IMR-90 (cell line): ENCODE results near the gene BRWD1. TPM values are rescaled to one million over a fixed set of nuclear protein-coding genes. Genes with fewer than 3 reads are reported as not detected.

ENCODE experiments used
- ATAC-seq: fragments of 200-7000 bp; cut with Tn5 transposase; 2 replicates; pipeline ENCODE4 v1.9.1; 2020; ENCODE audit warnings: low read depth, mild to moderate bottlenecking, moderate library complexity
- BruUV-seq: library from RNA; stranded (reverse); fragments of 400-500 nt; replicated peaks from 2 replicates; lab custom pipeline; 2021; lab: Mats Ljungman, UMichigan
- CTCF ChIA-PET: fragments of 300-600 bp; formaldehyde crosslinking; extraction: SDS; loops from one replicate; lab custom pipeline; 2021; ENCODE audit warnings: antibody characterized with exemption; lab: Yijun Ruan, JAX
- POLR2A ChIA-PET: fragments of 300-600 bp; sonication (Branson Sonifier 250); formaldehyde crosslinking; loops from one replicate; lab custom pipeline; 2022; ENCODE audit warnings: antibody characterized with exemption; ENCODE audit not compliant: unreplicated experiment; lab: Charles Lee
- DNase-seq: peaks from one replicate; pipeline ENCODE4 v3.0.0; 2013
- H2AFZ ChIP-seq: replicated peaks from 2 replicates; pipeline ENCODE3; 2013; ENCODE audit warnings: low read length, mild to moderate bottlenecking; ENCODE audit not compliant: poor library complexity
- H2AK5ac ChIP-seq: 2 replicates; pipeline ENCODE4 v1.6.1; 2013; ENCODE audit warnings: low read depth, low read length, inconsistent platforms
- H2AK9ac ChIP-seq: replicated peaks from 2 replicates; pipeline ENCODE3; 2013; ENCODE audit warnings: mild to moderate bottlenecking, low read depth, low read length, moderate library complexity; ENCODE audit not compliant: poor library complexity
- H2BK120ac ChIP-seq: 2 replicates; pipeline ENCODE4 v1.6.1; 2013; ENCODE audit warnings: low read depth, low read length, inconsistent platforms
- H2BK15ac ChIP-seq: 3 replicates; pipeline ENCODE4 v1.6.1; 2013; ENCODE audit warnings: low read depth, low read length, inconsistent platforms
- H2BK20ac ChIP-seq: 2 replicates; pipeline ENCODE4 v1.6.1; 2013; ENCODE audit warnings: low read depth, mild to moderate bottlenecking, inconsistent platforms, low read length, moderate library complexity
- H2BK5ac ChIP-seq: 2 replicates; pipeline ENCODE4 v1.6.1; 2013; ENCODE audit warnings: mild to moderate bottlenecking, low read depth, low read length, inconsistent platforms; ENCODE audit not compliant: poor library complexity, severe bottlenecking
- H3K14ac ChIP-seq: replicated peaks from 2 replicates; pipeline ENCODE4 v1.6.1; 2013; ENCODE audit warnings: low read depth, low read length, inconsistent platforms
- H3K18ac ChIP-seq: 2 replicates; pipeline ENCODE4 v1.6.1; 2013; ENCODE audit warnings: low read depth, low read length, control low read depth
- H3K23ac ChIP-seq: 2 replicates; pipeline ENCODE4 v1.6.1; 2013; ENCODE audit warnings: low read depth, low read length, inconsistent platforms
- H3K27ac ChIP-seq: 2 replicates; pipeline ENCODE4 v1.5.1; 2013; ENCODE audit warnings: mild to moderate bottlenecking, control low read depth, low read length; ENCODE audit not compliant: insufficient read depth
- H3K27me3 ChIP-seq: 2 replicates; pipeline ENCODE4 v1.6.1; 2013; ENCODE audit warnings: low read length; ENCODE audit not compliant: control insufficient read depth, insufficient read depth
- H3K36me3 ChIP-seq: 2 replicates; pipeline ENCODE4 v1.6.1; 2013; ENCODE audit warnings: low read length, mixed read lengths; ENCODE audit not compliant: control insufficient read depth, insufficient read depth
- H3K4ac ChIP-seq: 2 replicates; pipeline ENCODE4 v1.6.1; 2013; ENCODE audit warnings: low read depth, low read length, inconsistent platforms
- H3K4me1 ChIP-seq: 2 replicates; pipeline ENCODE4 v1.6.1; 2013; ENCODE audit warnings: low read length, mixed read lengths; ENCODE audit not compliant: control insufficient read depth, insufficient read depth
- H3K4me2 ChIP-seq: 2 replicates; pipeline ENCODE4 v1.6.1; 2013; ENCODE audit warnings: low read depth, mild to moderate bottlenecking, control low read depth, low read length, moderate library complexity
- H3K4me3 ChIP-seq: 2 replicates; pipeline ENCODE4 v1.5.1; 2013; ENCODE audit warnings: low read depth, mild to moderate bottlenecking, control low read depth, low read length, moderate library complexity; ENCODE audit not compliant: insufficient read depth
- H3K56ac ChIP-seq: 2 replicates; pipeline ENCODE4 v1.6.1; 2013; ENCODE audit warnings: low read length, inconsistent platforms; ENCODE audit not compliant: insufficient read depth; ENCODE audit errors: extremely low read depth
- H3K79me1 ChIP-seq, 2 experiments: 2 replicates each; pipeline ENCODE4 v1.6.1; 2013; ENCODE audit warnings: low read length in 2 of 2, inconsistent platforms in 1 of 2, low read depth in 1 of 2
- H3K9ac ChIP-seq: 2 replicates; pipeline ENCODE4 v1.6.1; 2013; ENCODE audit warnings: low read depth, low read length, control low read depth
- H3K9me1 ChIP-seq: 2 replicates; pipeline ENCODE4 v1.6.1; 2013; ENCODE audit warnings: low read length, inconsistent platforms; ENCODE audit not compliant: insufficient read depth
- H3K9me3 ChIP-seq: 2 replicates; pipeline ENCODE4 v1.6.1; 2013; ENCODE audit warnings: low read length; ENCODE audit not compliant: control insufficient read depth, insufficient read depth
- H4K20me1 ChIP-seq: 2 replicates; pipeline ENCODE4 v1.6.1; 2013; ENCODE audit warnings: low read length, inconsistent platforms; ENCODE audit not compliant: insufficient read depth
- H4K5ac ChIP-seq: 2 replicates; pipeline ENCODE4 v1.6.1; 2013; ENCODE audit warnings: mild to moderate bottlenecking, low read depth, low read length, control low read depth
- H4K8ac ChIP-seq, 2 experiments: 2 replicates each; pipeline ENCODE4 v1.6.1; 2013; ENCODE audit warnings: low read depth in 2 of 2, low read length in 2 of 2, control low read depth in 1 of 2, inconsistent platforms in 1 of 2
- H4K91ac ChIP-seq: 2 replicates; pipeline ENCODE4 v1.6.1; 2013; ENCODE audit warnings: low read depth, low read length, inconsistent platforms; ENCODE audit not compliant: insufficient read depth
- CHD1 ChIP-seq: IDR thresholded peaks from 2 replicates; pipeline ENCODE4 v1.6.1; 2012; ENCODE audit warnings: low read depth, low read length, improper control_type of control experiment
- FOS ChIP-seq: fragments of 150-350 bp; IDR thresholded peaks from 2 replicates; pipeline ENCODE4 v1.6.1; 2016; ENCODE audit warnings: low read depth, low read length
- MAZ ChIP-seq: IDR thresholded peaks from 2 replicates; pipeline ENCODE4 v1.6.1; 2012; ENCODE audit warnings: low read depth, mild to moderate bottlenecking, low read length, improper control_type of control experiment, moderate library complexity, borderline replicate concordance
- RFX5 ChIP-seq: IDR thresholded peaks from 2 replicates; pipeline ENCODE4 v1.8.0; 2012; ENCODE audit warnings: low read depth, mild to moderate bottlenecking, low read length, moderate library complexity
- SMC3 ChIP-seq: fragments of 150-350 bp; IDR thresholded peaks from 2 replicates; pipeline ENCODE4 v1.6.1; 2016; ENCODE audit warnings: low read depth, mild to moderate bottlenecking, antibody characterized with exemption, low read length, moderate library complexity
- WGBS, 2 experiments: methylation state at CpG; one replicate each; pipeline versions ENCODE4 v1.1.5 to v1.1.7; 2013; ENCODE audit warnings: missing lambda C conversion rate in 2 of 2; ENCODE audit not compliant: insufficient read length in 1 of 2; ENCODE audit errors: extremely low coverage in 2 of 2; 5-methylcytosine and 5-hydroxymethylcytosine counted together
- dilution Hi-C: fragments of 300-500 bp; cut with HindIII; formaldehyde crosslinking; loops from one replicate; pipeline ENCODE4 v1.14.3; 2018; ENCODE audit warnings: low sequenced_read_pairs; ENCODE audit not compliant: unreplicated experiment
- in situ Hi-C: fragments of 300-500 bp; cut with MboI; formaldehyde crosslinking; loops from 3 replicates; pipeline ENCODE4 v1.14.3; 2019; ENCODE audit warnings: low sequenced_read_pairs, inconsistent platforms, mixed read lengths
- intact Hi-C: fragments of 100-400 bp; cut with micrococcal nuclease; formaldehyde crosslinking; loops from 2 replicates; pipeline ENCODE4 v1.10.0; 2022
- polyA plus RNA-seq, 3 experiments: library from polyadenylated mRNA; depleted of rRNA; stranded (reverse); fragments of >200 nt; gene quantifications; 2 replicates each; pipeline ENCODE4 v1.2.3, GENCODE V29; 2012; ENCODE audit warnings: low replicate concordance in 1 of 3
- total RNA-seq: library from RNA; depleted of rRNA; stranded (reverse); fragments of >200 nt; gene quantifications from 2 replicates; pipeline ENCODE4 v1.2.3, GENCODE V29; 2012
- TF ChIP-seq, protein P1 (sequence below): fragments of 150-350 bp; IDR thresholded peaks from 2 replicates; pipeline ENCODE4 v1.6.1; 2017; ENCODE audit warnings: mild to moderate bottlenecking, antibody characterized with exemption, low read length, low read depth

BRWD1 gene
- total and polyA plus RNA-seq, 2 of the 4 experiments (the other 2 are of a cell fraction) = 6.7 to 28.7 TPM

DNA sequence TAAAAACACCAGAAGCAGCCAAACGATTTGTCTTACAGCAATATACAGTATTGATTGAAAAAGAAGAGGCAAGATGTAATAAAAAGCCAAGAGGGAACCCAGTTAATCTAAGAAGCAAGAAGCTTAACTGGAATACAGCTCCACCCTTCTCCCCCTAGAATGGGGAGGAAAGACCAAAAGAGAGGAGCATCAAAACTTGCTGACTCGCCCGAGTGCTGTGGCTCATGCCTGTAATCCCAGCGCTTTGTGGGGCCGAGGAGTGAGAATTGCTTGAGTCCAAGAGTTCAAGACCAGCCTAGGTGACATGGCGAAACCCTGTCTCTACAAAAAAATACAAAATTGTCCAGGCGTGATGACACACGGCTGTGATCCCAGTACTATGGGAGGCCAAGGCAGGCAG is 32.2 kb downstream of the BRWD1 start:
- no peak overlapping the region for H2BK5ac ChIP-seq
- H2AFZ ChIP-seq = no peak overlapping the region
- H4K8ac ChIP-seq = no peak overlapping the region
- intact Hi-C loops (no loop called here), dilution Hi-C loops (no loop called here), in situ Hi-C loops (no loop called here)
- no peak overlapping the region for H3K56ac ChIP-seq
- H3K27me3 ChIP-seq = no peaks in the 10 kb centered on the region
- no peak overlapping the region for H3K23ac ChIP-seq
- H3K36me3 ChIP-seq = peaks cover 20% of the 10 kb centered on the region; the same call in 1 of the 2 replicates
- BruUV-seq = no TSS peak
- H3K4me2 ChIP-seq = no peak overlapping the region
- ATAC-seq (no peak), DNase-seq (no peak)
- no peak overlapping the region for H2BK120ac ChIP-seq
- H2AK9ac ChIP-seq = no peak overlapping the region
- no peak for TF ChIP-seq SMC3
- no peak for TF ChIP-seq RFX5
- TF ChIP-seq, protein P1, sequence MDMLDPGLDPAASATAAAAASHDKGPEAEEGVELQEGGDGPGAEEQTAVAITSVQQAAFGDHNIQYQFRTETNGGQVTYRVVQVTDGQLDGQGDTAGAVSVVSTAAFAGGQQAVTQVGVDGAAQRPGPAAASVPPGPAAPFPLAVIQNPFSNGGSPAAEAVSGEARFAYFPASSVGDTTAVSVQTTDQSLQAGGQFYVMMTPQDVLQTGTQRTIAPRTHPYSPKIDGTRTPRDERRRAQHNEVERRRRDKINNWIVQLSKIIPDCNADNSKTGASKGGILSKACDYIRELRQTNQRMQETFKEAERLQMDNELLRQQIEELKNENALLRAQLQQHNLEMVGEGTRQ = no peak
- no peak for TF ChIP-seq FOS
- TF ChIP-seq MAZ = no peak
- TF ChIP-seq CHD1 = no peak
- no peak overlapping the region for H2BK15ac ChIP-seq
- WGBS, 2 experiments = 100% methylated on average over 3 of the region's 8 CpGs; no CpG with 5 or more reads in 1 of the 2 experiments
- no peaks in the 10 kb centered on the region for H3K4me1 ChIP-seq
- no peak overlapping the region for H2BK20ac ChIP-seq
- no peak overlapping the region for H3K18ac ChIP-seq
- no peaks in the 10 kb centered on the region for H3K9me3 ChIP-seq
- no peak overlapping the region for H3K4me3 ChIP-seq
- no peak overlapping the region for H3K9ac ChIP-seq
- no peak overlapping the region for H4K5ac ChIP-seq
- ChIA-PET POLR2A (no interaction called here), CTCF (no interaction called here)
- H3K9me1 ChIP-seq = peaks cover 3% of the 10 kb centered on the region; the same call in 1 of the 2 replicates
- H4K20me1 ChIP-seq = peaks cover 4% of the 10 kb centered on the region; the same call in 1 of the 2 replicates
- no peak overlapping the region for H3K27ac ChIP-seq
- H3K14ac ChIP-seq = no peak overlapping the region
- no peak overlapping the region for H2AK5ac ChIP-seq
- H4K91ac ChIP-seq = no peak overlapping the region
- no peak overlapping the region for H3K4ac ChIP-seq
- H3K79me1 ChIP-seq = peaks cover 14 to 15% of the 10 kb centered on the region in 2 experiments; a peak in 3 of 4 replicates
